HFFc6 (cell line): Measurements from ENCODE around the gene FBXO9. TPM values are rescaled to one million over a fixed set of nuclear protein-coding genes. Genes with fewer than 3 reads are reported as not detected.

Experiments used
- DNase-seq: peaks from one replicate; pipeline ENCODE4 v3.0.0-alpha.2; 2018
- H3K27ac Mint-ChIP-seq: 2 replicates; pipeline ENCODE4 v1.8.0; 2020; ENCODE audit warnings: mild to moderate bottlenecking, mixed read lengths
- H3K27me3 Mint-ChIP-seq: 2 replicates; pipeline ENCODE4 v1.8.0; 2021; ENCODE audit warnings: mild to moderate bottlenecking, moderate library complexity, mixed read lengths; ENCODE audit not compliant: insufficient read depth
- H3K36me3 Mint-ChIP-seq: 2 replicates; pipeline ENCODE4 v1.8.0; 2021; ENCODE audit warnings: low read depth, mixed read lengths
- H3K4me1 Mint-ChIP-seq: 2 replicates; pipeline ENCODE4 v1.8.0; 2020; ENCODE audit warnings: low read depth, mixed read lengths
- H3K4me3 Mint-ChIP-seq: 2 replicates; pipeline ENCODE4 v1.8.0; 2020; ENCODE audit warnings: mild to moderate bottlenecking, moderate library complexity, mixed read lengths
- H3K9me3 Mint-ChIP-seq: 2 replicates; pipeline ENCODE4 v1.8.0; 2020; ENCODE audit warnings: mild to moderate bottlenecking, mixed read lengths
- CTCF ChIP-seq: fragments of 200-600 bp; sonication (generic); IDR thresholded peaks from 2 replicates; pipeline ENCODE4 v1.5.0; 2021; ENCODE audit warnings: antibody characterized with exemption, mild to moderate bottlenecking
- total RNA-seq, 6 experiments: library from RNA; stranded (reverse); fragmentation: NEBNext Ultra II Directional; extraction: Animal tissue kit (Norgen Biotek cat#: 25700); gene quantifications; 2 replicates in 1 of 6; 3 replicates in 5 of 6; pipeline ENCODE4 v1.2.3, GENCODE V29; 2021

Gene FBXO9
- total RNA-seq, 6 experiments from 2014 or later: 105 to 135 (median 122) TPM

GRCh38 chr6:53041356-53041755 lies 23.8 kb upstream of the FBXO9 start:
- H3K4me3 Mint-ChIP-seq: peak overlapping the region; percentile 73
- peak; percentile 74 for DNase-seq
- H3K27ac Mint-ChIP-seq: peak overlapping the region; percentile 82
- H3K9me3 Mint-ChIP-seq: no peaks in the 10 kb centered on the region
- peaks cover 41% of the 10 kb centered on the region for H3K36me3 Mint-ChIP-seq
- peaks cover 1% of the 10 kb centered on the region; the same call in 1 of the 2 replicates for H3K27me3 Mint-ChIP-seq
- peaks cover 73% of the 10 kb centered on the region for H3K4me1 Mint-ChIP-seq
- no peak for TF ChIP-seq CTCF

DNA sequence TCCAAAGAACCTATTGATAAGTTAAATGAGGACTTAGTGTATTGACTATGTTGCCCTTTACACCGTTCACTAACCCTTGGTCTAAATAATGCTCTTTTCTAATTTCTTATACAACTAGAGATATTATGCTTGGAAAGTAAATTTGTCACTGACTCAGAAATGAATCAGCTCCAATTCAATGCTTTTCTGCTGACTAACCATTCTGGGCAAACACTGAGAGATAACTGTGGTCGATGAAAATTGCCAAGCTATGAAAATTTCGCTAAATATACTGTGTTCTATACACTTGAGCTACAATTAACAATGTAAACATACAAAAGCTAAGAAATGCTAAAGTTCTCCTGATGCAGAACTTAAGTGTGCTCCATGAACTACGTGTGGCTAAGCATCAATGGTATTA lies 23.1 kb upstream of the FBXO9 start:
- H3K9me3 Mint-ChIP-seq: no peaks in the 10 kb centered on the region
- peak; percentile 93 for DNase-seq
- peaks cover 37% of the 10 kb centered on the region for H3K36me3 Mint-ChIP-seq
- H3K4me1 Mint-ChIP-seq: peaks cover 81% of the 10 kb centered on the region
- no peak for TF ChIP-seq CTCF
- H3K27me3 Mint-ChIP-seq: peaks cover 1% of the 10 kb centered on the region; the same call in 1 of the 2 replicates
- peak overlapping the region; percentile 73 for H3K4me3 Mint-ChIP-seq
- H3K27ac Mint-ChIP-seq: peak overlapping the region; percentile 82

GRCh38 chr6:53043581-53043980 lies 21.6 kb upstream of the FBXO9 start:
- Mint-ChIP-seq H3K36me3 (peaks cover 36% of the 10 kb centered on the region), H3K4me1 (peaks cover 90% of the 10 kb centered on the region), H3K9me3 (no peaks in the 10 kb centered on the region), H3K27me3 (peaks cover 1% of the 10 kb centered on the region; the same call in 1 of the 2 replicates), H3K27ac (peak overlapping the region; percentile 82), H3K4me3 (peak overlapping the region; percentile 66)
- no peak for DNase-seq
- no peak for TF ChIP-seq CTCF

DNA sequence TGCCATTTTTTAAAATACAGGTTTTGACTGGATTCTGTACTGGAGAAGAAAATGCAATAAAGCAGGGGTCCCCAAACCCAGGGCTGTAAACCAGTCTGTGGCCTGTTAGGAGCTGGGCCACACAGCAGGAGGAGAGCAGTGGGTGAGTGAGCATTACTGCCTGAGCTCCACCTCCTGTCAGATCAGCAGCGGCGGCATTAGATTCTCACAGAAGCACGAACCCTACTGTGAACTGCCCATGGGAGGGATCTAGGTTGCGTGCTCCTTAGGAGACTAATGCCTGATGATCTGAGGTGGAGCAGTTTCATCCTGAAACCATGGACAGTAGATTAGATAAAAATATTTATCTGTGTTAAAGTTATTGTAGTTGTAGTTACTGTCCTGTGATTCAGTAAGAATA lies 21.1 kb upstream of the FBXO9 start:
- Mint-ChIP-seq H3K9me3 (no peaks in the 10 kb centered on the region), H3K36me3 (peaks cover 36% of the 10 kb centered on the region), H3K4me1 (peaks cover 95% of the 10 kb centered on the region), H3K27ac (peak overlapping the region; percentile 82), H3K4me3 (peak overlapping the region; percentile 66), H3K27me3 (peaks cover 1% of the 10 kb centered on the region; the same call in 1 of the 2 replicates)
- no peak for TF ChIP-seq CTCF
- no peak for DNase-seq

DNA sequence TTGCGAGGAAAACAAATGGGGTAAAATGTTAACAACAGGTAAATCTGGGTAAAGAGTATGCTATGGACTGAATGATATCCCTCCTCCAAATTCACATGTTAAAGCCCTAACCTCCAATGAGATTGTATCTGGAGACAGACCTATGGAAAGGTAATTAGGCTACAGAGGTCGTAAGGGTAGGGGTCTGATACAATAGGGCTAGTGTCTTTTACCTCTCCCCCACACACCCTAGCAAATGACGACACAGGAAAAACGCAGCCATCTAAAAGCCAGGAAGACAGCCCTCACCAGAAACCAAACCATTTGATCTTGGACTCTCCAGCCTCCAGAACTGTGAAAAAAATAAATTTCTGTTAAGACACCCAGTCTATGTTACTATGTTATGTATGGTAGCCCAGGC lies 20.6 kb upstream of the FBXO9 start:
- no peak for DNase-seq
- Mint-ChIP-seq H3K4me3 (peak overlapping the region; percentile 66; the same call in 1 of the 2 replicates), H3K27me3 (no peaks in the 10 kb centered on the region), H3K4me1 (peaks cover 98% of the 10 kb centered on the region), H3K27ac (peak overlapping the region; percentile 82), H3K36me3 (peaks cover 36% of the 10 kb centered on the region), H3K9me3 (no peaks in the 10 kb centered on the region)
- TF ChIP-seq CTCF: no peak
